Left forelimb (tissue), 1 donor: ENCODE data around the gene FOXE1.

Source experiments
- DNase-seq: peaks from one replicate; pipeline ENCODE4 v3.0.0-alpha.2; 2018; ENCODE audit warnings: low spot score

FOXE1 gene

DNA sequence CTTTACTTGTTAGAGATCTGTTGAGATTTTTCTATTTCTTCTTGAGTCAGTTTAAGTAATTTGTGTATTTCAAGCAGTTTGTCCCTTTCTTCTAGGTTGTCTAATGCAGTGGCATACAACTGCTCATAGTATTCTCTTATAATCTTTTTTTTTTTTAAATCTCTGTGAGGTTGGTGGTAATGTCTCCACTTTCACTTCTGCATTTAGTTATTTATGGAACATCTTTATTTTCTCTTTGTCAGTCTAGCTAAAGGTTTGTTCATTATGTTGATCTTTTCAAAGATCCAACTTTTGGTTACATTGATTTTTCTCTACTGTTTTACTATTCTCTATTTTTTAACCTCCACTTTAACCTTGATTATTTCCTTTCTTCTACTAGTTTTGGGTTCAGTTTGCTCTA lies 13.8 kb downstream of the FOXE1 start:
- no peak for DNase-seq

DNA sequence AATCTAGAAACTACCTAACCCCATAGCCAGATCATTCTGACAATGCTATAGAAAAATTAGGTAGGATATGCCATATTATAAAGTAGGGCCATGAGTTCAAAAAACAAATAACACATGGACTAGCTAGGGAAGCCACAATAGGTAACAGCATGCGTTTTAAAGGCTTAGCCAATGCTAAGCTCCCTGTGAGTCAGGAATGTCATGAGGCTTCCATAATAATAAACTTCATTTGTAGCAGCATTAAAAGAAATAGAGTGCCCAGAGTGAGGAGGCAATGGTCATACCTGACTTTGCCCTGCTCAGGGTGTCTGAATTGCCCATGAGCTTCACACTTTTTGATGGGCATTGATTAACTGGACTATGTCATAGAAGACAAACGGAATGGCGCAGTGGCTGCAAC lies 15.8 kb downstream of the FOXE1 start:
- no peak for DNase-seq

DNA sequence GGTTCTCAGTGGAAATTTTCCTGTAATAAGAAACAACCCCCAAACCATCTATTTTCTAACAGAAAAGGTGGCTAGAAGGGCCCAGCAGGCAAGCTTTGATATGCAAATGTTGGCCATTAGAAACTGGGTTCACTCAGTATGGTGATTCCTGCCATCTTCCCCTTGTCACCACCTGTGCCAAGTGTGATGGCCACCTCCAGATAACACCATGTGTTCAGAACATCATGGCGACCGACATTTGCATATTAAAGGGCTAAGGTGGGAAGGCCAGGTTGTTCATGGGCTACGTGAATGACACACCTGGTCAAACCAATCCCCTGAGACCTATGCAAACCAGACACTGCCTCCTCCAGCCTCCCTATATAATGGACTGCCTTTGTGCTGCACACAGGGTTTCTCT lies 20.4 kb downstream of the FOXE1 start:
- DNase-seq: no peak

DNA sequence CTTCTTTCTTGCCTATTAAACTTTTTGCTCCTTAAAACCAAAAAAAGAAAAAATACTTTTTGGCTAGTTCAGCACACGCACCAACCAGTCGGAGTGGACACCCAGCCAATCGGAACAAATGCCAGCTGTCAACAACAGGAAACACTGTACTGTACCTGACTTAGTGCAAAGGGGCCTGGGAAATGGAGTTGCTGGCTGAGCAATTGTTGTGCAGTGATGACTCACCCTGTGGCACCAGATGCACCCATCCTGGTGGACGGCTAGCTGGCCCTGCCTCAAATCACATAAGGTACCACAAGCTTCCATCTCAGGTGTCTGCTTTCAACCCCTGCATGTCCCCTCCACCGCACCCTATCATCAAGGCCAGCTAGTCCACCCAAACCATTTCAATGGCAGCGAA lies 20.9 kb downstream of the FOXE1 start:
- DNase-seq: no peak

DNA sequence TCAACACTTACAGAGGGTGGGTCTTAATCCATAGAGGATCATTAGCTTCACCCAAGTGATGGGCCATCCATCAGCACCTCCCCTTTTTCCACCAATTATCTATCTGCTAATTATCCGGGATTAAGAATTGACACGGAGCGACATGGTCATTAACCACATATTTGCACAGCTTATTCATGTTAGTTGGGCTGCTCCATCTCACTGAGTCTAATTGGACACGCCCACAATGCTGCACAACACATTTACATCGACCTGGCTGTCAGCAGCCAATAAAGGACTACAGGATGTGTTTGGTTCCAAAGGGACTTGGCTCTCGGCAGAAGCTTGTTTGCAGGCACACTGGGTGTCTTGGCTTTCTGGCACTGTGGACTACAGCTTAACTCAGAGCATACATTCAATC lies 21.6 kb downstream of the FOXE1 start:
- no peak for DNase-seq

DNA sequence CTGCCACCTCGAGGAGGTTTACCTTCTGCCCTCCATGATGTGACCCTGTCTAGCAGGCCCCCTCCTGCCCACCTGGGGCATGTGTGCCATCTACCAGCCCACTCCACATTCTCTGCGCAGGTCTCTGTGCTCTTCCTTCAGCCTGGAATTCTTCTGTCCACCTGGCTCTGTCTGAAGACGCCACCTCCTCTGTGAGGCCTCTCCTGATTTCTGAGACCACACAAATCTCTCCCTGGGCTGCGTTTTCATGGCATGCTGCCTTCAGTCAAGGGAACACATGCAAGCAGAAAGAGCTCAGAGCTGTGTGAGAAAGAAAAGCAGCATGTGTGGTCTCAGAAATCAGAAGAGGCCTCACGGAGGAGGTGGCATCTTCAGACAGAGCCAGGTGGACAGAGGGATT lies 22.1 kb downstream of the FOXE1 start:
- no peak for DNase-seq

DNA sequence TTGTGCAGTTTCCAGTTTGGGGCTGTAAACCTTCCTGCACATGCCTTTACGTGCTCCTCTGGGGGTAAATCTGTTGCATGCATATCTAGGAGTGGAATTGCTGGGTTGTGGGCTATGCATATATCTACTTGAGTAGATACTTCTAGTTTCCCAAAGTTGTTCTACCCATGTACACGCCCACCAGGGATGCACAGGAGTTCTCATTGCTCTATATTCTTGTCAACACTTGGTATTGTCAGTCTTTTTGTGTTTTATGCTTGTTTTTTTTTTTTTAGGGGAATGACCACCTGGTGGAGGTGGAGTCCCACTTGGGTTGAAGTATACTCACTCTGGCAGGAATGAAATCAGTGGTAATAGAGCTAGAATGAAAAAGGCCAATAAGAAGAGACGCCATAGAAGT lies 23.0 kb downstream of the FOXE1 start:
- no peak for DNase-seq

DNA sequence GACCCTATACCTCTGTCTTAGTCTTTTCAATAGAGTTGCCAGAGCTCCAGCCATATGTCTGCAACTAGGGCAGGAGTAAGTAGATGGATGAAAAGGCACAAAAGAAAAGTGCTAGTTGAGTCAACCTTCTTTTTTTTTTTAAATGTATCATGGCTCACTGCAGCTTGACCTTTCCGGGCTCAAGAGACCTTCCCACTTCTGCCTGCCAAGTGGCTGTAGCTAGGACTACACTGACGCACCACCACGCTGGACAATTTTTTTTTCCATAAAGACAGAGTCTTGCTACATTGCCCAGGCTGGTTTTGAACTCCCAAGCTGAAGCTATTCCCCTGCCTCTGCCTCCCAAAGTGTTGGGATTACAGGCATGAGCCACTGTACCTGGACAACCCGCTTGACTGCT lies 27.3 kb downstream of the FOXE1 start:
- no peak for DNase-seq

DNA sequence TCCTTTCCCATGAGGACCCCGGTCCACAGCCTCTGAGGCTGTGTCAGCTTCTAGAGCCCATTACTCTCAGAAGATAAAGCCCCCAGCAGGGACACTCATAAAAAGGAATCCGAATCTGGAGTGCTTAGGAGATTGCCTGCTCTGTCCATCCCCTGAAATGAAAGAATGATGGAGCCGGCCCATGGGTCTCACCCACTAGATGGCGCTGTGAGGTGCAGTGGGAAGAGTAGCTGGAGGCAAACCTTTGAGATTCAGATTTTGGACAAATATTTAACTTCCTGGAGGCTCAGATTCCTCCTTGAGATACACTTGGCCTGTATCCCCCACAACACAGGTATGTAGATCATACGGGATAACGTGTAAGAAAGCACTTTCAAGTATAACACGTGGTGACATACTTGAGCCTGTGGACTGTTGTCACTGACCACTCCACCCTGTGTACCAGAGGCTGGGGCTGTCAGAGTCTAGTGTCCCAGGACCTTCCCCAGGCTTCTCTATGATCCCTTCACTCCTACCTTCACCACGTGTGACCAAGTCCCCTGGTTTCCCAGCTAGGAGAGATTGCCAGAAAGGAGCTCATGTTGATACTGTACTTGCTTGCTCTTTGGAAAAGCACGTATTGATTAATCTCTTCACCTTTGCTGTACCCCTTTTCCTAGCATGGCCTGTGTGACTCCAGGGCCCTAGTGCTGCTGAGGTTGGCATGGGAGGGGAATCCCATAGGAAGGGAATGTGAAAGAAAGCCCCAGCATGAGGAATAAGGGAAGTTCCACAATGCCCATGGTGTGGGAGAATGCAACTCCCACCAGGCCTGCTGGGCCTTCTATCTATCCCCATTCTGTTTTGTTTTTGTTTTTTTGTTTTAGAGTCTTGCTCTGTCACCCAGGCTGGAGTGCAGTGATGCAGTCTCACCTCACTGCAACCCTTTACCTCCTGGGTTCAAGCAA lies 37.2 kb downstream of the FOXE1 start:
- no peak for DNase-seq

DNA sequence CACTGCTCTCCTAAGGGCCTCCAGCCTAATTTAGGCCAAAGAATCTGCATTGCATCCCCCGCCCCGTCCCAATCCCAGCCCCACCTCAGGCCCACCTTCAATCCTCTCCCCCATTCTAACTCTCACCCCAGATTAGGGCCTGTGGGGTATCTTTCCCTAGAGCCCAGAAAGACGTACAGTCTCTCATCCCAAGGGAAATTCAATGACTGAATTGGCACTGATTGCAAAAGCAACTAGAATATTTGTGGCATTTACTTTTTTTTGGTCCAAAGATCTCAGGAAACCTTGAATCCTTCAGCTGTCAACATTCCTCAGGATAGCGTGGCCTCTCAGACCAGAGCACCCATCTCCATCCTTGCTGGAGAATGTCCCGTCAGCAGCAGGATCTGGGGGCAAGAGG lies 38.7 kb downstream of the FOXE1 start:
- no peak for DNase-seq

DNA sequence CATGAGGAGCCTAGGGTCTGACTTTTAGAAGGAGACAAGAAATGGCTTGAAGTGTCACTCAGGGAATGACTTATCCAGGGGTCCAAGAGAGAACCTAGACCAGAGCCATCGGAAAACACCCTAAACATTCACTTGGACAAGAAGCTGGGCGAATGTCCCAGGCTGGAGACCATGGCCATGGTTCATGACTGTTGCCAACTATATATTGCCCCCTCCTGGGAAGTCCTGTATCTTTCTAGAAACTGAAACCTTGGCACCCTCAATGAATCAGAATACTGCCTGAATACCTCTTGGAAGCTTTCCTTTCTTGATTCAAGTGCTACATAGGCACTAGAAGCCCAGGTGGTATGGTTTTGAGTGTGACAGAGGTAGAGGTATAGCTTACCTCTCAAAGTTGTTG lies 39.4 kb downstream of the FOXE1 start:
- no peak for DNase-seq

DNA sequence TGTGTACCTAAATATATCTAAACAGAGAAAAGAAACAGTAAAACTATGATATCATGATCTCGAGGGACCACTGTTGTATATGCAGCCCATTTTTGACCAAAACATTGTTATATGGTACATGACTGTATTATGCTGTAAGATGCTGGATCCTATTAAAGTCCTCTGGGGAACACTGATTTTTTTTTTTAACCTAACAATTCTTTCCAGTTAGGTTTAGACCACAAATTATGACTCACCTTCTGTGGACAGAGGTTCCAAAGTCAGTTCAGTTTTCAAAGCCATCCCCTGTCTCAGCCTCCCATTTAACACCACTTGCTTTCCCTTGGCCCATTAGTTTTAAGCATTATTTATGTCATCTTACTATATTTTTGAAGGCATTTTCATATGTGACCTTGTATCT lies 42.2 kb downstream of the FOXE1 start:
- no peak for DNase-seq

DNA sequence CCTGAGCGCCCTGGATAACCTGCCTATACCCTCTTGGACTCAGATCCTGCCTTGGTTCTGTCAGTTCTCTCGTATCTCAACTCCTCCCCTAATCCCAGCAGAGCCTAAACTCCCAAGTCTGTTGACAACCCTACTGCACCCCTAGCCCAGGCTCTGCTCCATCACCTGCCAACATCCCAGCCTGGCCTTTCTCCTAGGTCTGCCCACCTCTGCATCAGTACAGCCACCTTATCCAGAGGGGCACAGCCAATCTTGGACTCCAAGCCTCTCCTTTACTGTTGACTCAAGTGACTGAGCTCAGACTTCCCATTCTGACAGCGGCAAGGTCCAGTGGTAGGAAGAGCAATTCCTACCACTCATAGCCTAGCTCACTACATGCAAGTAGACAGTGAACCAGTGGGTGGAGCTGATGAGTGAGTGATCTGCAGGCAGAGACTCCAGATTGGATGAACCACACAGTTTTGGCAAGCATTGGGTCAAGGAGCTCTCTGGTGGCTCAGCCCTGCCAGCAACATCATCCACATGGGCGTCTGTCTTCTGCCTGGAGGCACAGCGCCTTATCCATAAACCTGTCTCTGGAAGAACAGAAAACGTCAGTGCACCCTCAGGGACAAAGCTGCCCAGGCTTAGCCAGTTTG lies 42.8 kb downstream of the FOXE1 start:
- no peak for DNase-seq

DNA sequence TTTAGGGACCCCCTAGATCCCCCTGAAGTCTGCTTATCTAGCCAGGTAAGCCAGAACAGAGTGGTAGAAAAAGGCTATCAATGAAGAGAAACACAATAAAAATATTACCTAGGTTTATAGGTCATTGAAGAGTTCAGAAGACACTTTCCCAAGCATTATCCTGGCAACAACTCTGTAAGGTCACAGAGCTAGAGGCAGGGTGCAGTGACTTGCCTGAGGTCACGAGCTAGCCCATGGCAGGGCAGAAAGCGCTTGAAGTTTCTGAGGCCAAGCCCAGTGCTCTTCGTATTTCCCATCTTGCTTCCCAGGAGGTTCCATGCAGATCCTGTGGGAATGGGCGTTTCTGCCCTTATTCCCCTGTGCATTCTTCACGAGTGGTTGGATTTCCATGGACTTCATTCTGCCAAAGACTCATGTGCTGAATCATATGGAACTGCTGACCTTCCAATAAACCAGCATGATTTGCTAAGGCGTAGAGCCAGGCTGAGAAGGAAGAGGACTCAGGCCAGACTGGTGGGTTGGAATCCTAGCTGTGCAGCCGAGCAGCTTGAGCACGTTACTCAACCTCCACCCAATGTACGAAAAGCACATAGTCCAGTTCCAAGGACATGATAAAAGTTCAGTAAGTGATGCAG lies 47.2 kb downstream of the FOXE1 start:
- DNase-seq: no peak

DNA sequence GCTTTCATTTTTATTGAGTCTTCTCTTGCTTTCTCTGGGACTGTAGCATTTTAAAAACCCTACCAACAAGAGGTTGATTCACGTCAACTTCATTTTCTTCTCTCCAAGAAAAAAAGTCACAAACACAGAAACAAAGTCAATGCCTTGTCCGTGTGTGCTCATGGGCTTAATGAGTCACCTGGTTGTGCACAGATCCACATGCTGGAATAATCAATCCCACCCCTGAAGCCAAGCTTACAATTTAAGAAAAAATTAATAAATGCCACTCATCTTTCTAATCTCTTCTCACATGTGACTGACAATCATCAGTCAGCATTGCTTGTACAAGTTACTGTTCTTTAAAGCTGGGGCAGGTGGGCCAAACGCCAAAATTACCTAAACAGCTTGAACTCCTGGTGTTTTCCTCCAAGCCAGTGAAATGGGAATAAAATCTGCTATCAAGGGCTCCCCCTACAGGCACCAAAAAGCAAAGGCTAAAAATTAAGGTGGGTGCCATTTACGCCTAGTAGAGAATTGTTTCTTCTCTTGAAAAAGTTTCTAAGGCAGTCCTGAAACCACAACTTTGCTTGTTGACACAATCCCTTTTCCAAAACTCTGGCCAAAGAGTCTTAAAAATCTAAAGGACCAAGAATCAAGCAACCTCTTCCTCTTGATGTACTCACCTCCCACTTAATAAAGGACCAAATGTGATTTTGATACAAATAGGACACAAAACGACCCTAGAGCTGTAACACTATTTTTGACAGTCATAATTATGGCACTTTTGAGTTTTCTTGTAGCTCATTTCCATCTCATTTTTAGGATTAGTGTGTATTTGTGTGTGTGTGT lies 47.9 kb downstream of the FOXE1 start:
- no peak for DNase-seq

DNA sequence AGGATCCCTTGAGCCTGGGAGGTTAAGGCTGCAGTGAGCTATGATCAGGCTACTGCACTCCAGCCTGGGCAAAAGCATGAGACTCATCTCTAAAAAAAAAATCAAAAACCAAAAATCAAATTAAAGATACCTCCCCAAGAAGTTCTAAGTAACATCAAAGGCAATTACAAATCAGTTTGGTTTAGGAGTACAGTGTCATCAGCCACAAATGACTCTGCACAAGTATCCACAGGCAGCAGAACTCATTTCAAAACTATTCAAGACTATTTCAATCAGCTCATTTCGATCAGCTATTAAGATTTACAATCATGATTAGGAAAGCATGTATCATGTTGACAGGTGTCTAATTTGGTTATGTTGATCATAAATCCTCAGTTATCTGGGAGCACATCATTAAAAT lies 50.2 kb downstream of the FOXE1 start:
- DNase-seq: no peak

DNA sequence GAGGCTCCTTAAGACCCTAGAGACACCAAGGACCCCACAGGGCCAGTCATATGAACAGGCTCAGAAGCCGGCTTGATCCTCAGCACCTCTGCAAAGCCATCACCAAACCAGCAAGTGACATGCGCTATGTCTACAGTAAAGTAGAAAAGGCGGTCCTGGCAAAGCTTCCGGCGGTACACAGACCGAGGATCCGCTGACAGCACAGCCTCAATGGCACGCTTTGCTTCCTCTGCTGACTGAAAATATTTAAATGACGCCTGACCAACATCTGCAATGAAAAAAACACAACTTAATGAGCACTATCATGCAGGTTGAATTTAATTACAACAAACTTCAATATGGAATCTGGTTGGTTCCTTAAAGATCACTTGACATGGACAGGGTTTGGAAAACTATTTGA lies 51.7 kb downstream of the FOXE1 start:
- no peak for DNase-seq

DNA sequence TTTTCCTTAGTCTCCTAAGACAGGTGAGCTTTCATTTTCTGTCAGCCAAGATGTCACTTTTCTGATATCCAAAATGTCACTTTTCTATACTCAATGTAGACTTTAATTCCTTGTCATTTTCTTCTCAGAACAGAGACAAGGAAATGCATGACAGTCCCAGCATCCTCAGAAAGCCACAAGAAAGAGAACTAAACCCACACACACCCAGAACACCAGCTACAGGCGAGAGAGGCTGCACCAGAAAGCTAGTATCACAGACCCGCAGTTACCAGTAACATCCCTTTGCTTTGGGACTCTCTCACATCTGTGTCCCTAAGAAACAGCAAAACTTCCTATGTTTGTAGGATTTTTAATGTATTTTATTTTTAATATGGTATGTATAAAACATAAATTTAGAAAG lies 52.2 kb downstream of the FOXE1 start:
- no peak for DNase-seq
